ENCODE data around the gene HRAS. TPM values are rescaled to one million over a fixed set of nuclear protein-coding genes. Genes with fewer than 3 reads are reported as not detected.

HRAS gene
- total RNA-seq, 2 donors from 2014 or later = 31.7 to 48.1 TPM

DNA sequence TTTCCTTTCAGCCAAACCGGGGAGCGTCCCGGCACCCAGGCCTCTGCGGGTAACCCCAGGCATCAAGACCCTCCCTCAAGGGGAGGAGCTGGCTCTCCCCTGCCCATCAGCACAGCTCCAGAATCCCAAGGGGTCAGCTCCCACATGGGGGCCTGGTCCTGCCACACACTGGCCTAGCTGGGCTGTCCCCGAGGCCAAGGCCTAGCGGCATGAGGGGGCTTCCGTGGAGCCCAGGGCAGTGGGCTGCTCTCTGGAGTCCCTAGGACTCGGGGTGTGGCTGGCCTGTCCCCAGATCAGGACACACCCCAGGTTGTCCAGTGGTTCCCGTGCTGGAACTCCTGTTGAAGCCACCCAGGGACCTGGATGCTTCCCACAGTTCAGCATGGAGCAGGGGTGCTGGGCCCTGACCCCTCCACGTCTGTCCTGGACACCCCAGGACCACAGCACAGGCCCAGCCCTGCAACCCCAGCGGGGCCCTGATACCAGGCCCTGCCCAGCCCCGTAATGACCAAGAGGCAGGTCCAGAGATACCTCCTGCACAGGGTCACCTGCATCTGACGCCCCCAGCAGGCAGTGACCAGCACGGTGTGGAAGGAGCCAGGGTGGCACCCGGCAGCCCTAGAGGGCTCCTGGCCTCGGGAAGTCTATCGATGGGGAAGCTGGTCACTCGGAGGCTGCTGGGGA lies 5.5 kb downstream of the HRAS start:
- no peak overlapping the region for H3K4me3 ChIP-seq
- H3K9me3 ChIP-seq = no peaks in the 10 kb centered on the region
- no peak overlapping the region for H3K27ac ChIP-seq
- TF ChIP-seq, protein P1, sequence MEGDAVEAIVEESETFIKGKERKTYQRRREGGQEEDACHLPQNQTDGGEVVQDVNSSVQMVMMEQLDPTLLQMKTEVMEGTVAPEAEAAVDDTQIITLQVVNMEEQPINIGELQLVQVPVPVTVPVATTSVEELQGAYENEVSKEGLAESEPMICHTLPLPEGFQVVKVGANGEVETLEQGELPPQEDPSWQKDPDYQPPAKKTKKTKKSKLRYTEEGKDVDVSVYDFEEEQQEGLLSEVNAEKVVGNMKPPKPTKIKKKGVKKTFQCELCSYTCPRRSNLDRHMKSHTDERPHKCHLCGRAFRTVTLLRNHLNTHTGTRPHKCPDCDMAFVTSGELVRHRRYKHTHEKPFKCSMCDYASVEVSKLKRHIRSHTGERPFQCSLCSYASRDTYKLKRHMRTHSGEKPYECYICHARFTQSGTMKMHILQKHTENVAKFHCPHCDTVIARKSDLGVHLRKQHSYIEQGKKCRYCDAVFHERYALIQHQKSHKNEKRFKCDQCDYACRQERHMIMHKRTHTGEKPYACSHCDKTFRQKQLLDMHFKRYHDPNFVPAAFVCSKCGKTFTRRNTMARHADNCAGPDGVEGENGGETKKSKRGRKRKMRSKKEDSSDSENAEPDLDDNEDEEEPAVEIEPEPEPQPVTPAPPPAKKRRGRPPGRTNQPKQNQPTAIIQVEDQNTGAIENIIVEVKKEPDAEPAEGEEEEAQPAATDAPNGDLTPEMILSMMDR (IDR thresholded peaks at IDR 0.05) = no peak
- DNase-seq (ENCODE audit: low spot score) = no peak
- H3K36me3 ChIP-seq = peaks cover 25% of the 10 kb centered on the region
- H3K4me1 ChIP-seq = peaks cover 0 to 19% of the 10 kb centered on the region in 2 donors
- no peaks in the 10 kb centered on the region for H3K27me3 ChIP-seq

- H3K4me1 ChIP-seq = peaks cover 0 to 12% of the 10 kb centered on the region in 2 donors
- H3K9me3 ChIP-seq = no peaks in the 10 kb centered on the region
- no peak overlapping the region for H3K4me3 ChIP-seq
- no peaks in the 10 kb centered on the region for H3K27me3 ChIP-seq
- H3K36me3 ChIP-seq = peaks cover 25% of the 10 kb centered on the region
- no peak overlapping the region for H3K27ac ChIP-seq
- no peak for DNase-seq (ENCODE audit: low spot score)
- TF ChIP-seq, protein P1 (IDR thresholded peaks at IDR 0.05) = no peak
These were observed 6.3 kb downstream of the HRAS start for GRCh38 chr11:528815-529727.

DNA sequence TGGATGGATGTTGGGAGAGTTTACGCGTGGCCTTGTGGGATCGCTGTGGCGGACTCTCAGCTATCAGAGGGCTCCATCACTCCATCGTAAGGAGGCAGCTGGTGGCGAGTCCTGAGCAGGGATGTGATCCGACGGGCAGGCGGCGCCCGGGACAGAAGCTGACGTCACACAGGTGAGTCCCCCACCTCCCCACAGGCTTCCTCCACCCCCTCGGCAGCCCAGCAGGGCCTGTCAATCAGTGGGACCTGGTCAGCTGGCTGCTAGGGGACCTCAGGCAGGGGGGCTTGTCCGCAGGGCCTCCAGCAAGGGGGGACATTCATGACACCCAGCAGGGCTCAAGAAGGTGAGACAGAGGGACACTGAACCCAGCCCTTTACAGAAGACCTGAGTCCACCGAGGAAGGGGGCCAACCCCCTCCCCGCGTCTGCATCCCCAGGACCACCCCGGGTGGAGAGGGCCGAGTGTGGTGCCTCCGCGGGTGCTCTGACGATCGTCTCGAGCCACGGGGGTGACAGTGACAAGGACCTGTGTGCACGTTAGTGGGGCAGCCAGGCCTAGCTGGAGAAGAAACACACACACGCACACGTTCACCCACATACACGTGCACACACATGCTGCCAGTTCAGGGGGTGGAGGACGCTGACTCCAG lies 7.1 kb downstream of the HRAS start:
- no peak overlapping the region for H3K27ac ChIP-seq
- peaks cover 0 to 4% of the 10 kb centered on the region in 2 donors for H3K4me1 ChIP-seq
- no peak overlapping the region for H3K4me3 ChIP-seq
- DNase-seq (ENCODE audit: low spot score) = no peak
- no peaks in the 10 kb centered on the region for H3K27me3 ChIP-seq
- TF ChIP-seq, protein P1 (IDR thresholded peaks at IDR 0.05) = no peak
- no peaks in the 10 kb centered on the region for H3K9me3 ChIP-seq
- peaks cover 19% of the 10 kb centered on the region for H3K36me3 ChIP-seq

DNA sequence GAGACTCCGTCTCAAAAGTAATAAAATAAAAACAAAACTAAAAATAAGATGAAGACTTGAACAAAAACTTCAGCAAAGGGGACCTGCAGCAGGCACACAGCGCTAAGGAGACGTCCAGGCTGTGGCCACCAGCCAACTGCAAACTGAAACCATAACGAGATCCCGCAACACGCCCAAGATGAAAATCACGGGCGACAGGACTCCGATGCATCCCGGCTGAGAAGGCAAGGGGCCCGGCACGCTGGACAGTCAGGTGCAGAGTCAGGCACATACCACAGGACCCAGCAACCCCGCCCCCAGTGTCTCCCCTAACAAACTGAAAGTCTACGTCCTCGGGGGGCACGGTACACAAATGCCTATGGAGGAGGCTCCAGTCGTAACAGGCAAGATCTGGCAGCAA lies 9.2 kb downstream of the HRAS start:
- H3K4me1 ChIP-seq = no peaks in the 10 kb centered on the region
- TF ChIP-seq, protein P1 (IDR thresholded peaks at IDR 0.05) = no peak
- no peak overlapping the region for H3K27ac ChIP-seq
- no peaks in the 10 kb centered on the region for H3K27me3 ChIP-seq
- H3K9me3 ChIP-seq = no peaks in the 10 kb centered on the region
- H3K36me3 ChIP-seq = no peaks in the 10 kb centered on the region
- DNase-seq (ENCODE audit: low spot score) = no peak
- no peak overlapping the region for H3K4me3 ChIP-seq

GRCh38 chr11:521177-521688 lies 14.1 kb downstream of the HRAS start:
- no peak overlapping the region for H3K4me3 ChIP-seq
- peaks cover 0 to 8% of the 10 kb centered on the region in 2 donors for H3K4me1 ChIP-seq
- H3K27ac ChIP-seq = no peak overlapping the region
- H3K36me3 ChIP-seq = no peaks in the 10 kb centered on the region
- no peaks in the 10 kb centered on the region for H3K27me3 ChIP-seq
- no peaks in the 10 kb centered on the region for H3K9me3 ChIP-seq
- TF ChIP-seq, protein P1 (IDR thresholded peaks at IDR 0.05) = no peak
- no peak for DNase-seq (ENCODE audit: low spot score)

Measured in right atrium auricular region (tissue), 2 donors.